OCI-LY1 (cell line): ENCODE measurements around the gene RNPS1.

Experiments
- H2AFZ ChIP-seq: fragments of 200-600 bp; sonication (generic), shearing (Covaris generic); 2 replicates; pipeline ENCODE4 v1.6.0; 2014; ENCODE audit warnings: antibody characterized with exemption, mild to moderate bottlenecking, low read length
- H3F3A ChIP-seq: fragments of 200-600 bp; sonication (generic), shearing (Covaris generic); 2 replicates; pipeline ENCODE4 v1.6.0; 2014; ENCODE audit warnings: mild to moderate bottlenecking, antibody characterized with exemption, low read length, moderate library complexity; ENCODE audit not compliant: insufficient read depth
- H3K27ac ChIP-seq: fragments of 200-600 bp; sonication (generic); 2 replicates; pipeline ENCODE4 v1.5.1; 2014; ENCODE audit warnings: low read length, mixed run types, mild to moderate bottlenecking, low read depth; ENCODE audit not compliant: poor library complexity, severe bottlenecking
- H3K27me3 ChIP-seq: fragments of 200-600 bp; sonication (generic); 2 replicates; pipeline ENCODE4 v1.6.0; 2014; ENCODE audit warnings: antibody characterized with exemption, mild to moderate bottlenecking, low read length, moderate library complexity; ENCODE audit not compliant: insufficient read depth
- H3K36me3 ChIP-seq: fragments of 200-600 bp; sonication (generic); 2 replicates; pipeline ENCODE4 v1.6.1; 2014; ENCODE audit warnings: mild to moderate bottlenecking, antibody characterized with exemption, low read length, moderate library complexity, mixed read lengths; ENCODE audit not compliant: insufficient read depth
- H3K4me1 ChIP-seq: fragments of 200-600 bp; sonication (generic); 2 replicates; pipeline ENCODE4 v1.5.1; 2014; ENCODE audit warnings: mild to moderate bottlenecking, low read length, moderate library complexity; ENCODE audit not compliant: insufficient read depth, severe bottlenecking
- H3K4me2 ChIP-seq: fragments of 200-600 bp; sonication (generic), shearing (Covaris generic); 2 replicates; pipeline ENCODE4 v1.6.1; 2014; ENCODE audit warnings: low read length
- H3K4me3 ChIP-seq: fragments of 200-600 bp; sonication (generic); 2 replicates; pipeline ENCODE4 v1.5.1; 2014; ENCODE audit warnings: low read length, low read depth, mild to moderate bottlenecking, mixed read lengths; ENCODE audit not compliant: poor library complexity, severe bottlenecking
- H3K79me2 ChIP-seq: fragments of 200-600 bp; shearing (Covaris generic); 2 replicates; pipeline ENCODE4 v1.6.1; 2016; ENCODE audit warnings: mixed run types, low read length, mixed read lengths; ENCODE audit not compliant: insufficient read depth
- H3K9ac ChIP-seq: fragments of 200-600 bp; sonication (generic), shearing (Covaris generic); 2 replicates; pipeline ENCODE4 v1.6.1; 2014; ENCODE audit warnings: mild to moderate bottlenecking, low read length, mixed read lengths
- H3K9me2 ChIP-seq: fragments of 200-600 bp; sonication (generic), shearing (Covaris generic); 2 replicates; pipeline ENCODE4 v1.6.1; 2014; ENCODE audit warnings: low read depth, mild to moderate bottlenecking, low read length, mixed read lengths
- H3K9me3 ChIP-seq: fragments of 200-600 bp; shearing (Covaris generic); 2 replicates; pipeline ENCODE4 v1.6.1; 2014; ENCODE audit warnings: low read length, mixed read lengths
- H4K20me1 ChIP-seq: fragments of 200-600 bp; sonication (generic), shearing (Covaris generic); 2 replicates; pipeline ENCODE4 v1.6.0; 2016; ENCODE audit warnings: mild to moderate bottlenecking, low read length; ENCODE audit not compliant: insufficient read depth
- EZH2 ChIP-seq: fragments of 200-600 bp; sonication (generic), shearing (Covaris generic); IDR thresholded peaks from 2 replicates; pipeline ENCODE4 v1.8.0; 2017; ENCODE audit warnings: borderline replicate concordance, mixed run types, mild to moderate bottlenecking, antibody characterized with exemption, low read length, moderate library complexity, mixed read lengths
- TF ChIP-seq, protein P1 (sequence below): fragments of 200-600 bp; sonication (generic), shearing (Covaris generic); IDR thresholded peaks from 2 replicates; pipeline ENCODE4 v1.5.1; 2017; ENCODE audit warnings: mild to moderate bottlenecking, antibody characterized with exemption, low read length, moderate library complexity, mixed read lengths

The RNPS1 gene

DNA sequence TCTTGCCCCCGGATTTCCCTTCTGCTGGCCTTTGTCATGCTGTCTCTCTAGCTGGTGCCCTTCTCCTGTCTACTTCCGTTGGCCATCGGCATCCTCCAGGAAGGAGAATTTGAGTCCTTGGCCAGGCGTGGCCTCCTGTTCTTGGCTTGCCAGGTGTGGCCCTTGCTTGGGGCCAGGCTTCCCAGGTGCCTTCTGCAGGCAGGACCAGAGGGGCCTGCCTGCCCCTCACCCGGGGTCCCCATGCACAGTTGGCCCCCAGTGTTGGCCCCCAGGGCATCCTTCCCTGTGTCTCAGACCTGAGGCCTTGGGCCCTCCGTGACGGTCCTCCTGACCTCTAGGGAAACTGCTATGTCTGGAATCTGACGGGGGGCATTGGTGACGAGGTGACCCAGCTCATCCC, 60.1 kb downstream of the RNPS1 start:
- Histone ChIP-seq H3K79me2 (no peaks in the 10 kb centered on the region), H3K4me1 (peaks cover 34% of the 10 kb centered on the region), H3F3A (no peaks in the 10 kb centered on the region; the same call in 1 of the 2 replicates), H3K4me2 (no peak overlapping the region), H3K9me2 (no peaks in the 10 kb centered on the region), H3K27me3 (no peaks in the 10 kb centered on the region), H2AFZ (no peak overlapping the region), H4K20me1 (no peaks in the 10 kb centered on the region), H3K4me3 (no peak overlapping the region), H3K36me3 (peaks cover 33% of the 10 kb centered on the region; the same call in 1 of the 2 replicates), H3K9me3 (no peaks in the 10 kb centered on the region), H3K27ac (no peak overlapping the region), H3K9ac (no peak overlapping the region)
- TF ChIP-seq, protein P1, sequence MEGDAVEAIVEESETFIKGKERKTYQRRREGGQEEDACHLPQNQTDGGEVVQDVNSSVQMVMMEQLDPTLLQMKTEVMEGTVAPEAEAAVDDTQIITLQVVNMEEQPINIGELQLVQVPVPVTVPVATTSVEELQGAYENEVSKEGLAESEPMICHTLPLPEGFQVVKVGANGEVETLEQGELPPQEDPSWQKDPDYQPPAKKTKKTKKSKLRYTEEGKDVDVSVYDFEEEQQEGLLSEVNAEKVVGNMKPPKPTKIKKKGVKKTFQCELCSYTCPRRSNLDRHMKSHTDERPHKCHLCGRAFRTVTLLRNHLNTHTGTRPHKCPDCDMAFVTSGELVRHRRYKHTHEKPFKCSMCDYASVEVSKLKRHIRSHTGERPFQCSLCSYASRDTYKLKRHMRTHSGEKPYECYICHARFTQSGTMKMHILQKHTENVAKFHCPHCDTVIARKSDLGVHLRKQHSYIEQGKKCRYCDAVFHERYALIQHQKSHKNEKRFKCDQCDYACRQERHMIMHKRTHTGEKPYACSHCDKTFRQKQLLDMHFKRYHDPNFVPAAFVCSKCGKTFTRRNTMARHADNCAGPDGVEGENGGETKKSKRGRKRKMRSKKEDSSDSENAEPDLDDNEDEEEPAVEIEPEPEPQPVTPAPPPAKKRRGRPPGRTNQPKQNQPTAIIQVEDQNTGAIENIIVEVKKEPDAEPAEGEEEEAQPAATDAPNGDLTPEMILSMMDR = no peak
- TF ChIP-seq EZH2 = no peak

DNA sequence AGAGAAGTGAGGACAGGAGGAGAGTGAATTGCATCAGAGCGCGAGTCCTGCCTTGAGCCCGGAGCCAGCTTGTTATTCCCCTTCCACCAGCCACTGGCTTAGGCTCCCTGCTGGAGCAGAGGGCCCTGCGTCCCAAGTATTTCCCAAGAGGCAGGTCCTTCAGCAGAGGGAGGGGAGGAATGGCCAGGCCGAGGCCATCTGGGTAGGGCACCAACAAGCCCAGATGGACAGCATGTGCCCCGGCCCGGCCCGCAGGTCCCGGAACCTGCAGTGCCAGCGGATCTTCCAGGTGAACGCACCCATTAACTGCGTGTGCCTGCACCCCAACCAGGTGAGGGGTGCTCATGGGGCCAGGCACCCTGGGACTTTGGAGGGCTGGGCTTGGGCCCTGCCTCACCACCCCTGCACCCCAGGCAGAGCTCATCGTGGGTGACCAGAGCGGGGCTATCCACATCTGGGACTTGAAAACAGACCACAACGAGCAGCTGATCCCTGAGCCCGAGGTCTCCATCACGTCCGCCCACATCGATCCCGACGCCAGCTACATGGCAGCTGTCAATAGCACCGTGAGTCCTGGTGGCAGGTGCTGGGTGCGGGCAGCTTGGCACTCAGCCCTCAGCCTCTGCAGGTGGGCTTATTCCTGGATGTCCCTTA, 61.0 kb downstream of the RNPS1 start:
- no peaks in the 10 kb centered on the region for H3K27me3 ChIP-seq
- H2AFZ ChIP-seq = no peak overlapping the region
- peak overlapping the region; percentile 90 for H3K4me3 ChIP-seq
- H3K4me2 ChIP-seq = peak overlapping the region; percentile 96
- H3K27ac ChIP-seq = peak overlapping the region; percentile 55
- no peaks in the 10 kb centered on the region for H4K20me1 ChIP-seq
- TF ChIP-seq, protein P1 = no peak
- no peak for TF ChIP-seq EZH2
- H3K9ac ChIP-seq = peak overlapping the region; percentile 96
- H3K79me2 ChIP-seq = no peaks in the 10 kb centered on the region
- H3K9me3 ChIP-seq = no peaks in the 10 kb centered on the region
- no peaks in the 10 kb centered on the region for H3K9me2 ChIP-seq
- peaks cover 33% of the 10 kb centered on the region; the same call in 1 of the 2 replicates for H3K36me3 ChIP-seq
- H3F3A ChIP-seq = no peaks in the 10 kb centered on the region; the same call in 1 of the 2 replicates
- peaks cover 25% of the 10 kb centered on the region for H3K4me1 ChIP-seq

DNA sequence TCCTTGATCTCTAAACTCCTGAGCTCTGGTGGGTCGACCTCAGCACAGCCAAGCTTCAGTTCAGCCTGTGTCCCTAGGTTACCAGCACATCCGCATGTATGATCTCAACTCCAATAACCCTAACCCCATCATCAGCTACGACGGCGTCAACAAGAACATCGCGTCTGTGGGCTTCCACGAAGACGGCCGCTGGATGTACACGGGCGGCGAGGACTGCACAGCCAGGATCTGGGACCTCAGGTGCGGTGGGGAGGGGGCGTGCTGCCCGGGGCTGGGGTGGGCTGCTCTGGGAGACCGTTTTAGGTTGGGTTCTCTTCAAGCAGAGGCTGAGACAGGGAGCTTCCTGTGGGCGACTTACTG, 61.5 kb downstream of the RNPS1 start:
- no peaks in the 10 kb centered on the region for H3K79me2 ChIP-seq
- H3F3A ChIP-seq = no peaks in the 10 kb centered on the region; the same call in 1 of the 2 replicates
- H3K27me3 ChIP-seq = no peaks in the 10 kb centered on the region
- H3K9ac ChIP-seq = peak overlapping the region; percentile 96
- H3K9me2 ChIP-seq = no peaks in the 10 kb centered on the region
- peak overlapping the region; percentile 96 for H3K4me2 ChIP-seq
- H3K4me1 ChIP-seq = peaks cover 22% of the 10 kb centered on the region
- peak overlapping the region; percentile 90 for H3K4me3 ChIP-seq
- no peak overlapping the region for H2AFZ ChIP-seq
- H3K27ac ChIP-seq = peak overlapping the region; percentile 55
- no peak for TF ChIP-seq EZH2
- TF ChIP-seq, protein P1 = no peak
- H4K20me1 ChIP-seq = no peaks in the 10 kb centered on the region
- H3K36me3 ChIP-seq = peaks cover 33% of the 10 kb centered on the region; the same call in 1 of the 2 replicates
- H3K9me3 ChIP-seq = no peaks in the 10 kb centered on the region
